PC-3 (cell line): ENCODE results near the gene MAMDC4. TPM values are rescaled to one million over a fixed set of nuclear protein-coding genes. Genes with fewer than 3 reads are reported as not detected.

Experiments used
- ATAC-seq: fragments of 200-7000 bp; cut with Tn5 transposase; 2 replicates; pipeline ENCODE4 v1.9.1; 2020; ENCODE audit warnings: mild to moderate bottlenecking, moderate library complexity
- BruUV-seq: library from RNA; stranded (reverse); fragments of 400-500 nt; replicated peaks from 2 replicates; lab custom pipeline; 2021; lab: Mats Ljungman, UMichigan
- CTCF ChIA-PET: fragments of 300-600 bp; sonication (Branson Sonifier 250); formaldehyde crosslinking; loops from one replicate; lab custom pipeline; 2022; ENCODE audit warnings: antibody characterized with exemption; lab: Charles Lee
- POLR2A ChIA-PET: fragments of 300-600 bp; sonication (Branson Sonifier 250); formaldehyde crosslinking; loops from one replicate; lab custom pipeline; 2022; ENCODE audit warnings: antibody characterized with exemption; ENCODE audit not compliant: unreplicated experiment; lab: Charles Lee
- DNase-seq: peaks from one replicate; pipeline ENCODE4 v3.0.0-alpha.2; 2015
- H2AFZ ChIP-seq: fragments of 300-600 bp; sonication (generic); 2 replicates; pipeline ENCODE4 v1.6.0; 2016; ENCODE audit warnings: antibody characterized with exemption, low read length
- H3F3A ChIP-seq: fragments of 300-600 bp; sonication (generic); one replicate; pipeline ENCODE4 v1.6.0; 2017; ENCODE audit warnings: antibody characterized with exemption, low read length, control low read depth, mild to moderate bottlenecking; ENCODE audit not compliant: unreplicated experiment
- H3K27ac ChIP-seq: fragments of 300-600 bp; sonication (generic); 2 replicates; pipeline ENCODE4 v1.5.1; 2016; ENCODE audit warnings: mild to moderate bottlenecking, low read length
- H3K27me3 ChIP-seq: fragments of 300-600 bp; sonication (generic); 2 replicates; pipeline ENCODE4 v1.6.1; 2016; ENCODE audit warnings: low read length, mixed read lengths
- H3K36me3 ChIP-seq: fragments of 300-600 bp; sonication (generic); 2 replicates; pipeline ENCODE4 v1.6.1; 2016; ENCODE audit warnings: low read depth, mixed run types, low read length, mixed read lengths
- H3K4me1 ChIP-seq: fragments of 300-600 bp; sonication (generic); 2 replicates; pipeline ENCODE4 v1.5.1; 2016; ENCODE audit warnings: low read length; ENCODE audit not compliant: insufficient read depth
- H3K4me2 ChIP-seq: fragments of 300-600 bp; sonication (generic); 2 replicates; pipeline ENCODE4 v1.6.0; 2016; ENCODE audit warnings: low read length
- H3K4me3 ChIP-seq: fragments of 300-600 bp; sonication (generic); 2 replicates; pipeline ENCODE4 v1.5.1; 2016; ENCODE audit warnings: mild to moderate bottlenecking, low read length, mixed read lengths
- H3K79me2 ChIP-seq: fragments of 300-600 bp; sonication (generic); 2 replicates; pipeline ENCODE4 v1.6.1; 2017; ENCODE audit warnings: low read length, mixed read lengths
- H3K9ac ChIP-seq: fragments of 300-600 bp; sonication (generic); 2 replicates; pipeline ENCODE4 v1.6.0; 2016; ENCODE audit warnings: mild to moderate bottlenecking, low read length
- H3K9me2 ChIP-seq: fragments of 300-600 bp; sonication (generic); replicated peaks from 2 replicates; pipeline ENCODE4 v1.6.1; 2016; ENCODE audit warnings: mixed run types, low read length, mixed read lengths
- H3K9me3 ChIP-seq: fragments of 300-600 bp; sonication (generic); 2 replicates; pipeline ENCODE4 v1.6.1; 2016; ENCODE audit warnings: low read length, mixed read lengths
- H4K20me1 ChIP-seq: fragments of 300-600 bp; sonication (generic); 2 replicates; pipeline ENCODE4 v1.6.1; 2016; ENCODE audit warnings: low read length, mixed read lengths
- EZH2 ChIP-seq: fragments of 300-600 bp; sonication (generic); IDR thresholded peaks from one replicate; pipeline ENCODE4 v1.6.1; 2017; ENCODE audit warnings: antibody characterized with exemption, mild to moderate bottlenecking, low read length; ENCODE audit not compliant: unreplicated experiment
- EZH2phosphoT487 ChIP-seq: fragments of 300-600 bp; sonication (generic); IDR thresholded peaks from 2 replicates; pipeline ENCODE4 v1.6.1; 2018; ENCODE audit warnings: mild to moderate bottlenecking, antibody characterized with exemption, low read length, borderline replicate concordance
- intact Hi-C: fragments of 100-400 bp; cut with micrococcal nuclease; formaldehyde crosslinking; loops from 2 replicates; pipeline ENCODE4 v1.9.0; 2023
- total RNA-seq: library from RNA; depleted of rRNA; stranded (reverse); fragments of >200 nt; gene quantifications from 2 replicates; pipeline ENCODE4 v1.2.3, GENCODE V29; 2014
- TF ChIP-seq, protein P1 (sequence below): fragments of 300-600 bp; sonication (generic); conservative IDR thresholded peaks from 2 replicates; pipeline ENCODE4 v1.5.1; 2017; ENCODE audit warnings: antibody characterized with exemption, low read depth, mild to moderate bottlenecking, low read length

The MAMDC4 gene
- total RNA-seq, 1 experiment from 2014 or later = 3.0 TPM

- H3K27me3 ChIP-seq = no peaks in the 10 kb centered on the region
- POLR2A ChIA-PET = no interaction called here
- ATAC-seq (no peak), DNase-seq (no peak)
- CTCF ChIA-PET = no interaction called here
- H3K9me2 ChIP-seq = no peaks in the 10 kb centered on the region
- H3K36me3 ChIP-seq = peaks cover 8% of the 10 kb centered on the region; the same call in 1 of the 2 replicates
- H3K4me2 ChIP-seq = no peak overlapping the region
- H3K4me3 ChIP-seq = no peak overlapping the region
- no peaks in the 10 kb centered on the region for H3K79me2 ChIP-seq
- no TSS peak for BruUV-seq
- H4K20me1 ChIP-seq = no peaks in the 10 kb centered on the region
- no peak overlapping the region for H3K27ac ChIP-seq
- no peaks in the 10 kb centered on the region for H3F3A ChIP-seq
- H2AFZ ChIP-seq = no peak overlapping the region
- no peaks in the 10 kb centered on the region for H3K4me1 ChIP-seq
- H3K9me3 ChIP-seq = no peaks in the 10 kb centered on the region
- TF ChIP-seq, protein P1, sequence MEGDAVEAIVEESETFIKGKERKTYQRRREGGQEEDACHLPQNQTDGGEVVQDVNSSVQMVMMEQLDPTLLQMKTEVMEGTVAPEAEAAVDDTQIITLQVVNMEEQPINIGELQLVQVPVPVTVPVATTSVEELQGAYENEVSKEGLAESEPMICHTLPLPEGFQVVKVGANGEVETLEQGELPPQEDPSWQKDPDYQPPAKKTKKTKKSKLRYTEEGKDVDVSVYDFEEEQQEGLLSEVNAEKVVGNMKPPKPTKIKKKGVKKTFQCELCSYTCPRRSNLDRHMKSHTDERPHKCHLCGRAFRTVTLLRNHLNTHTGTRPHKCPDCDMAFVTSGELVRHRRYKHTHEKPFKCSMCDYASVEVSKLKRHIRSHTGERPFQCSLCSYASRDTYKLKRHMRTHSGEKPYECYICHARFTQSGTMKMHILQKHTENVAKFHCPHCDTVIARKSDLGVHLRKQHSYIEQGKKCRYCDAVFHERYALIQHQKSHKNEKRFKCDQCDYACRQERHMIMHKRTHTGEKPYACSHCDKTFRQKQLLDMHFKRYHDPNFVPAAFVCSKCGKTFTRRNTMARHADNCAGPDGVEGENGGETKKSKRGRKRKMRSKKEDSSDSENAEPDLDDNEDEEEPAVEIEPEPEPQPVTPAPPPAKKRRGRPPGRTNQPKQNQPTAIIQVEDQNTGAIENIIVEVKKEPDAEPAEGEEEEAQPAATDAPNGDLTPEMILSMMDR = no peak
- TF ChIP-seq EZH2phosphoT487 (no peak), EZH2 (no peak)
- H3K9ac ChIP-seq = no peak overlapping the region
- intact Hi-C loops = no loop called here
Measured at GRCh38 chr9:136827794-136828473, 24.2 kb upstream of the MAMDC4 start.

- no peak for TF ChIP-seq EZH2phosphoT487
- TF ChIP-seq EZH2 = no peak
- TF ChIP-seq, protein P1 = no peak
- BruUV-seq = no TSS peak
- H3F3A ChIP-seq = no peaks in the 10 kb centered on the region
- no peaks in the 10 kb centered on the region for H3K27me3 ChIP-seq
- DNase-seq (no peak), ATAC-seq (no peak)
- intact Hi-C loops = no loop called here
- POLR2A ChIA-PET = no interaction called here
- peaks cover 8% of the 10 kb centered on the region; the same call in 1 of the 2 replicates for H3K36me3 ChIP-seq
- H2AFZ ChIP-seq = no peak overlapping the region
- no peaks in the 10 kb centered on the region for H4K20me1 ChIP-seq
- H3K9me2 ChIP-seq = no peaks in the 10 kb centered on the region
- no peak overlapping the region for H3K9ac ChIP-seq
- no peak overlapping the region for H3K27ac ChIP-seq
- no peak overlapping the region for H3K4me2 ChIP-seq
- H3K4me1 ChIP-seq = no peaks in the 10 kb centered on the region
- H3K79me2 ChIP-seq = no peaks in the 10 kb centered on the region
- CTCF ChIA-PET = no interaction called here
- no peak overlapping the region for H3K4me3 ChIP-seq
- no peaks in the 10 kb centered on the region for H3K9me3 ChIP-seq
Measured at GRCh38 chr9:136828474-136829140, 23.5 kb upstream of the MAMDC4 start.

- ATAC-seq (no peak), DNase-seq (no peak)
- Histone ChIP-seq H3F3A (no peaks in the 10 kb centered on the region), H2AFZ (no peak overlapping the region), H3K79me2 (no peaks in the 10 kb centered on the region), H3K4me2 (no peak overlapping the region), H3K9ac (no peak overlapping the region), H3K4me3 (no peak overlapping the region), H4K20me1 (no peaks in the 10 kb centered on the region), H3K27ac (no peak overlapping the region), H3K27me3 (no peaks in the 10 kb centered on the region), H3K4me1 (no peaks in the 10 kb centered on the region), H3K36me3 (peaks cover 8% of the 10 kb centered on the region; the same call in 1 of the 2 replicates), H3K9me3 (no peaks in the 10 kb centered on the region), H3K9me2 (no peaks in the 10 kb centered on the region)
- no TSS peak for BruUV-seq
- CTCF ChIA-PET = no interaction called here
- POLR2A ChIA-PET = no interaction called here
- intact Hi-C loops = no loop called here
- no peak for TF ChIP-seq EZH2phosphoT487
- TF ChIP-seq EZH2 = no peak
- TF ChIP-seq, protein P1 = no peak
Measured at GRCh38 chr9:136829412-136829811, 22.7 kb upstream of the MAMDC4 start.
